GM06990 (cell line): ENCODE measurements around the gene FPR1.

ENCODE experiments used
- DNase-seq: peaks from one replicate; pipeline ENCODE4 v3.0.0-alpha.2; 2011; ENCODE audit not compliant: insufficient read length; ENCODE audit errors: extremely low read depth
- H3K27me3 ChIP-seq: replicated peaks from 2 replicates; pipeline ENCODE4 v1.6.0; 2011; ENCODE audit warnings: low read length; ENCODE audit not compliant: control insufficient read depth, insufficient read depth
- H3K36me3 ChIP-seq: 2 replicates; pipeline ENCODE4 v1.5.1; 2011; ENCODE audit warnings: low read length; ENCODE audit not compliant: control insufficient read depth, insufficient read depth
- H3K4me3 ChIP-seq: replicated peaks from 2 replicates; pipeline ENCODE4 v1.5.1; 2011; ENCODE audit warnings: low read depth, mild to moderate bottlenecking, control low read depth, low read length
- TF ChIP-seq, protein P1 (sequence below): IDR thresholded peaks from 2 replicates; pipeline ENCODE4 v1.5.1; 2011; ENCODE audit warnings: low read length, control low read depth, mild to moderate bottlenecking, inconsistent platforms; ENCODE audit not compliant: insufficient read depth, poor library complexity, severe bottlenecking

The FPR1 gene

DNA sequence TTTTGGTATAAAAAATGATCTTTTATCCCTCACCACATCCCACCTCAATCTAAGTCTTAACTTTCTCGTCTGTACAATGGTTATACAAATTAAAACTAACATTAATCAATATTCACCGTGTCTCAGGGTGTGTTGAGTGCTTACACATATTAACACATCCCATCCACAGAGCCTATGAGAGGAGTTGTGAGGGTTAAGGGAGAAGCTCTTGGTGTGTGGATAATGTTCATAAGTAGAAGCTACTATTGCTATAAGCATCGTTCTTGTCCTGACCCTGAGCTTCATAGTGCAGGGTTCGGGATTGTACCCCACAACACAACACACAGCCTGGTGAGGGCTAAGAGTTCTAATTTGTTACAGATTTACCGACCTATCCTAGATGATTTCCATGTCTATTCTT, 45.8 kb upstream of the FPR1 start:
- Histone ChIP-seq H3K4me3 (no peak overlapping the region), H3K36me3 (no peaks in the 10 kb centered on the region), H3K27me3 (no peaks in the 10 kb centered on the region)
- DNase-seq = no peak
- TF ChIP-seq, protein P1, sequence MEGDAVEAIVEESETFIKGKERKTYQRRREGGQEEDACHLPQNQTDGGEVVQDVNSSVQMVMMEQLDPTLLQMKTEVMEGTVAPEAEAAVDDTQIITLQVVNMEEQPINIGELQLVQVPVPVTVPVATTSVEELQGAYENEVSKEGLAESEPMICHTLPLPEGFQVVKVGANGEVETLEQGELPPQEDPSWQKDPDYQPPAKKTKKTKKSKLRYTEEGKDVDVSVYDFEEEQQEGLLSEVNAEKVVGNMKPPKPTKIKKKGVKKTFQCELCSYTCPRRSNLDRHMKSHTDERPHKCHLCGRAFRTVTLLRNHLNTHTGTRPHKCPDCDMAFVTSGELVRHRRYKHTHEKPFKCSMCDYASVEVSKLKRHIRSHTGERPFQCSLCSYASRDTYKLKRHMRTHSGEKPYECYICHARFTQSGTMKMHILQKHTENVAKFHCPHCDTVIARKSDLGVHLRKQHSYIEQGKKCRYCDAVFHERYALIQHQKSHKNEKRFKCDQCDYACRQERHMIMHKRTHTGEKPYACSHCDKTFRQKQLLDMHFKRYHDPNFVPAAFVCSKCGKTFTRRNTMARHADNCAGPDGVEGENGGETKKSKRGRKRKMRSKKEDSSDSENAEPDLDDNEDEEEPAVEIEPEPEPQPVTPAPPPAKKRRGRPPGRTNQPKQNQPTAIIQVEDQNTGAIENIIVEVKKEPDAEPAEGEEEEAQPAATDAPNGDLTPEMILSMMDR = no peak

GRCh38 chr19:51796195-51796679, 44.6 kb upstream of the FPR1 start:
- H3K36me3 ChIP-seq = no peaks in the 10 kb centered on the region
- DNase-seq = no peak
- H3K27me3 ChIP-seq = no peaks in the 10 kb centered on the region
- TF ChIP-seq, protein P1 = no peak
- no peak overlapping the region for H3K4me3 ChIP-seq

GRCh38 chr19:51794885-51795490, 43.3 kb upstream of the FPR1 start, which contains the start of gene FPR3:
Gene FPR3 (plus strand): TSS chr19:51795157. CDS start chr19:51823749, 28,592 bp downstream.
- no peak within 1 kb of the TSS for H3K4me3 ChIP-seq
- TF ChIP-seq, protein P1 = no peak
- H3K36me3 ChIP-seq = no peaks in the 10 kb centered on the region
- no peak for DNase-seq
- H3K27me3 ChIP-seq = no peaks in the 10 kb centered on the region

GRCh38 chr19:51793994-51794393, 42.3 kb upstream of the FPR1 start:
- Histone ChIP-seq H3K36me3 (no peaks in the 10 kb centered on the region), H3K27me3 (no peaks in the 10 kb centered on the region), H3K4me3 (no peak overlapping the region)
- no peak for DNase-seq
- TF ChIP-seq, protein P1 = no peak

- no peaks in the 10 kb centered on the region for H3K27me3 ChIP-seq
- no peaks in the 10 kb centered on the region for H3K36me3 ChIP-seq
- no peak overlapping the region for H3K4me3 ChIP-seq
- no peak for DNase-seq
- TF ChIP-seq, protein P1 = no peak
Measured at GRCh38 chr19:51792932-51793331, 41.3 kb upstream of the FPR1 start.
